ENCODE results near the gene CELA2B. TPM values are rescaled to one million over a fixed set of nuclear protein-coding genes. Genes with fewer than 3 reads are reported as not detected.
A peak's percentile ranks its signal among the peaks of the same experiment; 100 is the strongest.
"Not testable (repeated sequence)": the region's sequence is repeated elsewhere in the genome, so short reads cannot be mapped to it uniquely, and the experiment has no call there.

CELA2B gene
- polyA plus RNA-seq, 10 donors, result 1.3 to 5.5 (median 3.1) TPM

DNA sequence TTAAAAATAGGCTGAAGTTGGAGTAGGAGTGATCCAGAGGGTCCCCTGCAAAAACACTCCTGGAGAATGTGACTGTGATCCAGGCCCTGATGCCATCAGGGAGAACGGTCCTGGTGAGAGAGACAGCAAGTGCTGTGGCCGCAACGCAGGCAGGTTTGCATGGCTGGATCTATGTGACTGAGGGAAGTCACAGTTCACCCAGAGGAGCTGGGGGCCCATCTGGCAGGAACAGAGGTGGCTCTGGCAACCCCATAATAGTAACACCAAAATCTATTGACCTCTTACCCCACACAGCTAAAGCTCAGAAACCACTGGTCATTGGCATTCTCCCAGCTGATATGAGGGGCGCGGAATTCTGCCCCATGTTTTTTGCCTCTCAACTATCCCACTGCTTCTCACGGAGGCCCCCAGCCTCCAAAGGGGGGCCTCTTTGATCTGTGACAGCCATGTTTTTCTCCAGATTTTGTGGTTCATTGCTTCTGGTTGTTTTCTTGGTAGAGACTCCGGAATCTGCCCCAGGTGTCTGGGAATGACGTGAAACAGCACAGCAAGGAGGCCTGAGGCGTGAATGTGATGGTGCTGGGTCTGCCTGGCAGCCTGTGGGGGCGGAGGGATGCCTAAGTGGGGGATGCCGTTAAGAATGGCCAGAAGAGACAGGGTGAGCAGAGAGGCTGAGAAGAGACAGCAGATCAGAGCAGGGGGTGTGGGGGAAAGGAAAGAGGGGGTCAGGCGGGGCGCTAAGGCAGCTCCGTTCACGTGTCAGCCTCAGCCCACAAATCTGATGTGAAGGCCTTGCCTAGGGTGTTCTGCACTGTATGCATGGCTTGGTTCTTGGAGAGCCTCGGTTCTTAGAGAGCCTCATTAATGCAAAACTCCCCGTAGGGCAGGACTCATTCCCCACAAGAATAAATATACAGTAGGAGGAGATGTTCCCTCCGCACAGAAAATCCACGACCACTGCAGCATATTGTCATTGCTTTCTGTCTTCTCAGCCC lies 24.6 kb downstream of the CELA2B start:
- DNase-seq, result no peak

DNA sequence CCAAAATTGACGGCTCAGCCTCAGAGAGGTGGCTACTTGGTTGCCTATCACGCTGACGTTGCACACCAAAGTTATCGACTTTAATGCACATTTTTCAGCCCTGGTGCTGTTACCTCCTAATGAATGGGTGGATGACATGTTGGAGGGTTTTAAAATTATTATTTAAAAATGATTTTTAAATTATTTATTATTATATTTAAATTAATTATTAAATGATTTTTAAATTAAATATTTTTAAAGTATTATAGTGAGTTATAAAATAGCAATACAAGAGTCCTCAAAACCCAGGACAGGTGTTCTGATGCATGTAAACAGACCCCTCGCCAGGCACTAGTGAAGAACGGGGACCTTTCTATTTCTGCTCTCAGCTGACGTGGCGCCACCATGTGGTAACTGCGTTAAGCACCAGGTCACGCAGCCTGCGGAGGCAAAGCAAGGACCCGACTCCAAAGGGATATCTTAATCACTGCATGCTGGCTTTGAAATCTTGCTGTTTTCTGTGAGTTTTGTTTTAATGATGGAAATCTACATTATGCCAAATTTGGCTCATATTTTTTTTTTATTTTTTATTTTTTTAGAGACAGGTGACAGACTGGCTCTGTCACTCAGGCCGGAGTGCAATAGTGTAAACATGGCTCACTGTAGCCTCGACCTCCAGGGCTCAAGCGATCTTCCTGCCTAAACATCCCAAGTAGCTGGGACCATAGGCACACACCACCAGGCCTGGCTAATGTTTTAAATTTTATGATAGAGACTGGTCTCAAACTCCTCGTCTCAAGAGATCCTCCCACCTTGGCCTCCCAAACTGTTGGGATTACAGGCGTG lies 25.5 kb downstream of the CELA2B start:
- DNase-seq, result peak in 1 of 3 donors; percentile 30

DNA sequence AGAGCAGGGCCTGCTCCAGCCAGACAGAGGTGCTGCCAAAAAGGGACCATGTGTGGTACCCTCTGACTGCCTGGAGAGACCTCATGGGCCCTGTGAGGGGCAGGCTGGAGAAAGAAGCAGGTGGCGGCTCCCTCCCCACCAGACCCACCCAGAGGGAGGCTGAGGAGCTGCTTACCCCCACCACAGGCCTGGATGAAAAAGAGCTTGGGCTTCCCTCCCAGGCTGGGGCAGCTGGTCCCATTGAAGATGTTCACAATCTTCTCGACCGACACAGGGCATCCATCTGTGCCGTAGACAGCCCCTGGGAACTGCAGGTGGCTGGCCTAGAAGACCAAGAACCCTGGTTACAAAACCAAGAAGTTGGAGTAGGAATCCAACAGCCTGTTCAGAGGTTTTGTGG lies 28.5 kb downstream of the CELA2B start:
- no peak for DNase-seq

DNA sequence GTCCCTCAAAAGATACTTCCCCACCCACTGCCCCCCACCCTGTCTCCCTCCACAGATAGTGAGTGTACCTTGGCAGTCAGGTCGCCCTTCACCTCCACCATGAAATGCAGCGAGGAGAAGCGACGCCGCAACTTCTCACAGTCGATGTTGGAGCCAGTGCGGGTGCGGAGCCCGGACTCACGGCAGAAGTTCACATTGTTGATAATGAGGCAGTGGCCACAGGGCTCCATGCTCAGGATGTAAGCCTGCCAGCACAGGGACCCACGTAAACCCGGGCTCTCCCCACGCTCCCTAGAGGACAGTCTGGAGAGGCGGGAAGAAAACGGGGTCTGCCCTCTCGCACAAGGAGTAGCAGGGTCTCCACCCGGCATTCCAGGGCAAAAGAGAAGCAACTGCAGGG lies 30.9 kb downstream of the CELA2B start:
- DNase-seq, result no peak

DNA sequence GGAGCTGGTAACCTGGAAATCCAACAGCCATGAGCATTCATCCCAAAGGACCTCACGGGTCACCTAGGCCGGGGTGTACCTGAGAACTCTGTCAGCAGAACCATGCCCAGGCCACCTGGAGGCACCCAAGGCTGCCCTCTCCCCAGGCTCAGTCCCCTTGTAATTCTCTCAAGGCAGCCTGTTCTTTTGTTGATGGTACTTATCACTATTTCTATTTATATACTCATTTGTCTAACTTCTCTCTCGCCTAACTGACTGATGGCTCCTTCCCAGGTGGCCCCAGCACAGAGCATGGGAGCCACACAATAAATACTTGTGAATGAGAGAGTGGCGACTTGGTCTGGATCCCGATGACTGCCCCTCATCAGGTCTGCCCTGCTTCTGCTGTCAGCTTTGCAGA lies 31.4 kb downstream of the CELA2B start:
- DNase-seq, result no peak

DNA sequence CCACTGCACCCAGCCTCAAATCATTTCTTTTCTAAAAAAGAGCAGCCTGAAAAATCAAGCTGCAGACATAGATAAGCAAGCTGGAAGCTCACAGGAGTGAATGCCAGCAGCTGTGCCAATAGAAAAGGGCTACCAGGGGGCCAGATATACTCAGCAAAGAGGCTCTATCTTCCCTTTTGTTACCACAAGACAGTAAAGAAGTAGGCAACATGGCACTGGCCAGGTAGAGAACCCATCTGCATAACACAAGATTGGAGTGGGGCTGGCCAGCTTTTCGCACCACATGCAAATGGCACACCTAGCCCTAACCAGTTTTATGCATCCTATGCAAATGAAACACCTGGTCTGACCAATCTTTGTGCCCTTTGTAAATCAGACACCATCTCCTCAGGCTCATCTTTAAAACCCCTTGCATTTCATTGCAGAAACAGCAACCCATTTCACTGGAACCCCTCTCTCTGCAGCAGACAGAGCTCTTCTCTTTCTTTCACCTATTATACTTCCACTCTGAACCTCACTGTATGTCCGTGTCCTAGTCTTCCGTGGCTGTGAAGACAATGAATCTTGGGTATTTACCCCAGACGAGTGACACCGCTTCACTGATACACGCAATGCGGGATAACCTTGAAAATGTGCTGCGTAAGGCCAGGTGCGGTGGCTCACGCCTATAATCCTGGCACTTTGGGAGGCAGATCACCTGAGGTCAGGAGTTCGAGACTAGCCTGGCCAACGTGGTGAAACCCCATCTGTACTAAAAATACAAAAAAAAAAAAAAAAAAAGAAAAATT lies 33.0 kb downstream of the CELA2B start:
- DNase-seq, result no peak

DNA sequence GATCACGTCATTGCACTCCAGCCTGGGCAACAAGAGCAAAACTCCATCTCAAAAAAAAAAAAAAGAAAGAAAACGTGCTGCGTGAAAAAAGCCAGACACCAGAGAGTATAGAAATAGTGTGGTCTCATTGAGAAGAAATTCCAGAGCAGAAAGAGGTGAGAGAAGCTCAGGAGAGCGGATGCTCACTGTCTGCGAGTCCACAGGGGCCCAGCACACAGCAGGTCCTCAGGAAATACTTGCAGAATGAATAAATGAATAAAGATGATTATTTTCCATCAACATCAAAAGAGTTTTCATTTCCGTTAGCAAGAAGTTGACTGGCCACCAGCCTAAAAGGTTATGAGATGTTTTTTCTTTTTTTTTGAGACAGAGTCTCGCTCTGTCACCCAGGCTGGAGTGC lies 33.7 kb downstream of the CELA2B start:
- no peak for DNase-seq

DNA sequence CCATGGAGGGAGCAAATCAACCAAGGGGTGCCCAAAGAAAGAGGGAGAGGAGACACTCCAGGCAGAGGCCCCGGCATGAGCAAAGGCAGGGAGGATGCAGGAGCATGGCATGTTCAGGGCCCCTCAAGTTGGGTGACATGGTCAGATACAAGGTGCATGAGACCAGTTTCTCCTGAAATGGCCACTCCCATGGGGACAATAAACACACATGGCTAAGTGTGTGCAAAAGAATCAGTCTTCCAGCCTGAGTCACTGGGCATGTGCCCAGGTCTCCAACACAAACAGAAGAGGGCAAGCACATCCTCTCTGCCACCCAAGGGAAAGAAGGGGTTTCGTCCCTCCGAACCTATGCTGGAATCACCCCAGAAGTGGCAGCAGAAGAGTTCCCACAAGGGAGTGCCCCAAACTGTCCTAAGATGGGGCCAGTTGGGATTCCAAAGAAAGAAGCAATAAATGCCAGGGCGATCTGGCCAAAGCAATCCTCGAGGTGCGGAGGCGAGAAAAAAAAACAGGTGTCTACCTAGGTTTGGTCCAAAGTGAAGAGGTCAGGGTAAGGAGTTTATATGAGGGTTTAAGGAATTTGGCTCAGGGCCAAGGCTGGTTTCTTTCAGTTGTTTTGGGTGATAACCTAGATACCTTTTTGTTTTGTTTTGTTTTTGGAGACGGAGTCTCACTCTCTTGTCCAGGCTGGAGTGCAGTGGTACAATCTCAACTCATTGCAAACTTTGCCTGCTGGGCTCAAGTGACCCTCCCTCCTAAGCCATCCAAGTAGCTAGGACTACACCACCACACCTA lies 34.9 kb downstream of the CELA2B start:
- no peak for DNase-seq

DNA sequence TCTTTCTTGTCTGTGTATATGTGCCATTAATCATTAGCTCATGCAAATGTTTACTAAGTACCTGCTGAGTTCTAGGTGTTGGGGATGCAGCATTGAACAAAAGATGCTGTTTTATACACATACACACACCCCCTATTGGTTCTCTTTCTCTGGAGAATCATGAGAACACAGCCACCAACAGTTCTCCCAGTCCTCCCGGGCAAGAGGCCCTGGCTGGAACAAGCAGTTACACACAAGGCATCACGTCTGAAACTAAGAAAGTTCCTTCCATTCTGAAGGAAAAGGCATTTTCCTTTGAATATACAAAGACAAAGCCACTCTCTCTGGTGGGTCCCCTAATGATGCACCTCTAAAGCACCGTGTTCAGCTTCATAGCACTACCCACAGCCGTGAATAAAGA lies 37.3 kb downstream of the CELA2B start:
- no peak for DNase-seq

DNA sequence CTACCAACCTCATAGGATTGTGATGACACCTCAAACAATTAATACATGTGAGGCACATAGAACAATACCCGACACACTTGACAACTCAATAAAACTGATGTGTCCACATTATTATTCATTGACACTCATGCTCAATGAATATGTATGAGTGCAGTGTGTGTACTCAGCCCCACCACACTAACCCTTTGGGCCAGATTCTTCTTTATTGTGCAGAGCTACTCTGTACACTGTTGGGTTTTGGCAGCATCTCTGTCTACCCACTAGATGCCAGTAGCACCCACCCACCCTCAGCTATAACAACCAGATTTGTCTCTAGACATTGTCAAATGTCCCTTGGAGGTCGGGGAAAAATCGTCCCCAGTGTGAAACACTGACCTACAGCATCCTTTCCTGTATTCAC lies 38.0 kb downstream of the CELA2B start:
- DNase-seq, result no peak

DNA sequence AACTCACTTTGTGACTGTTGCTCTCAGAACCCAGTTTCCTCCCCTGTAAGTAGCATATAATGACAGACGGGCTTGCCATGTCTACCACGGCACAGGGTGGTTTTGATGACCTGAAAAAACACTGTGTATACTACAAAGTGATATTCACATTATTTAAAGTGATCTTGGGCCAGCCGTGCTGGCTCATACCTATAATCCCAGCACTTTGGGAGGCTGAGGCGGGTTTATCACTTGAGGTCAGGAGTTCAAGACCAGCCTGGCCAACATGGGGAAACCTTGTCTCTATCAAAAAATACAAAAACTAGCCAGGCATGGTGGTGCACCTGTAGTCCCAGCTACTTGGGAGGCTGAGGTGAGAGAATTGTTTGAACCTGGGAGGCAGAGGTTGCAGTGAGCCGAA lies 38.7 kb downstream of the CELA2B start:
- DNase-seq, result not testable (repeated sequence)

DNA sequence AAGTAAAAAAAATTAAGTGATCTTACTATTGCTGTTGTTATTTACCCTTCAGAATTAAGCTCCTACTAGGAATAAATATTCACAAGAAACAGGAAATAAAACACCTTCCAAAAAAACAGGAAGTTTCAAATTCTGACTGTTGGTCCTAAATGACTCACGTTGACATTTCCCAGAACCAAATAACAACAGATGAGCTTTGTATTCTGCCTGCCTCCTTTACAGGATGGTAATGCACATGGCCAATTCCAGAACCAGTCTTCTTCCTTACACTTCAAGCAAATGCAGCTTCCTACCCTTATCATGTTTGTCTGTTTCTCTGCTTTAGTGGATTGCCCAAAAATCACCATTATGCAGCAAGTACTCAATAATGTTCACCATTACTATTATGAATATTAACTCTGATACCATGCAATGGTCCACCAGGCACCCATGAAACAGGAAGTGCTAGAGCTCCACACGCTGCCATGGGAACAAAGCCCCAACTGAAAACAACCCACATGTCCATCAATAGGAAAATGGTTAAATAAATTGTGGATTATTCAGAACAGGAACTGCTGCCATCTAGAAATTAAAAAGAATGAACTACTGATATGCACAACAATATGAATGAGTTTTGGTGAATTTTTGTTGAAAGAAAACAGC lies 39.2 kb downstream of the CELA2B start:
- no peak for DNase-seq

DNA sequence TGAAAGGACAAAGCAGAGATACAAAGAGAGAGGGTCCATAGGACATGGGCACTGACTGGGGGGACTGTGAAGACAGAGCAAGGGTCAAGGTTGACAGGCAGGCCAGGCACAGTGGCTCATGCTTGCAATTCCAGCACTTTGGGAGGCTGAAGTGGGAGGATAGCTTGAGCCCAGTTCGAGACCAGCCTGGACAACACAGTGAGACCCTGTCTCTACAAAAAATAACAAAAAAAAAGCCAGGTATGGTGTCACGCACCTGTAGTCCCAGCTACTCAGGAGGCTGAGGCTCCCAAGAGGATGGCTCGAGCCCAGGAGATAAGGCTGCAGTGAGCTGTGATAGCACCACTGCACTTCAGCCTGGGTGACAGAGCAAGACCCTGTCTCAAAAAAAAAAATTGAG lies 43.7 kb downstream of the CELA2B start:
- no peak for DNase-seq

DNA sequence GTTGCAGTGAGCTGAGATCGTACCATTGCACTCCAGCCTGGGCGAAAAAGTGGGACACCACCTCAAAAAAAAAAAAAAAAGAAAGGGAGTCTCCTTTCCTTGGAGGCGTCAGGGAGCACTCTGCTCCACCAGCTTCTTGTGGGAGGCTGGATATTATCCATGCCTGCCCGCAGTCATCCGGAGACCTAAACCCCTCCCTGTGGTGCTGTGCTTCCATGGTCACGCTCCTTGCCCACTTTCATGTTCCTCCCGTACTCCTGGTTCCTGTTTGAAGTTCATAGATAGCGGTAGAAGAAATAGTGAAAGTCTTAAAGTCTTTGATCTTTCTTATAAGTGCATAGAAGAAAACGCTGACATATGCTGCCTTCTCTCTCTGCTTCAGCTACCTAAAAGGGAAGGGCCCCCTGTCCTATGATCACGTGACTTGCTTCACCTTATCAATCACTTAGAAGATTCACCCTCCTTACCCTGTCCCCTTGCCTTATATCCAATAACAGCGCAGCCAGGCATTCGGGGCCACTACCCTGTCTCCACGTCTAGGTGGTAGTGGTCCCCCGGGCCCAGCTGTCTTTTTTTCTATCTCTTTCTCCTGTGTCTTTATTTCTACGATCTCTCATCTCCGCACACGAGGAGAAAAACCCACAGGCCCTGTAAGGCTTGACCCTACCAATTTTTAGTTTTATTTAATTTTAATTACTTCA lies 45.5 kb downstream of the CELA2B start:
- DNase-seq, result not testable (repeated sequence)

DNA sequence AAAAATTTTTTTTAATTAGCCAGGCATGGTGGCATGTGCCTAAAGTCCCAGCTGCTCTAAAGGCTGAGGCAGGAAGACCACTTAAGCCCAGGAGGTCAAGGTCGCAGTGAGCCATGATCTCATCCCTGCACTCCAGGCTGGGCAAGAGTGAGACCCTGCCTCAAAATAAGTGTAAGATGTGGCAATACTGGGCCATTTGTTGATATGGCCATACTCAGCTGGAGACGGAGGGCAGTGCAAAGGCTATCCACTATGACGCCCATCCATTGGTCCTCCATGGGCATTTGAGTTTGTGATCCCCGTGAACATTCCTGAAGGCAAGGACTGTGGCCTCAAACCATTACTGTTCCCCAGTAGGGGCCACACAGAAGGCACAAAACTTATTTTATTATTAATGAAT lies 46.6 kb downstream of the CELA2B start:
- DNase-seq, result no peak

DNA sequence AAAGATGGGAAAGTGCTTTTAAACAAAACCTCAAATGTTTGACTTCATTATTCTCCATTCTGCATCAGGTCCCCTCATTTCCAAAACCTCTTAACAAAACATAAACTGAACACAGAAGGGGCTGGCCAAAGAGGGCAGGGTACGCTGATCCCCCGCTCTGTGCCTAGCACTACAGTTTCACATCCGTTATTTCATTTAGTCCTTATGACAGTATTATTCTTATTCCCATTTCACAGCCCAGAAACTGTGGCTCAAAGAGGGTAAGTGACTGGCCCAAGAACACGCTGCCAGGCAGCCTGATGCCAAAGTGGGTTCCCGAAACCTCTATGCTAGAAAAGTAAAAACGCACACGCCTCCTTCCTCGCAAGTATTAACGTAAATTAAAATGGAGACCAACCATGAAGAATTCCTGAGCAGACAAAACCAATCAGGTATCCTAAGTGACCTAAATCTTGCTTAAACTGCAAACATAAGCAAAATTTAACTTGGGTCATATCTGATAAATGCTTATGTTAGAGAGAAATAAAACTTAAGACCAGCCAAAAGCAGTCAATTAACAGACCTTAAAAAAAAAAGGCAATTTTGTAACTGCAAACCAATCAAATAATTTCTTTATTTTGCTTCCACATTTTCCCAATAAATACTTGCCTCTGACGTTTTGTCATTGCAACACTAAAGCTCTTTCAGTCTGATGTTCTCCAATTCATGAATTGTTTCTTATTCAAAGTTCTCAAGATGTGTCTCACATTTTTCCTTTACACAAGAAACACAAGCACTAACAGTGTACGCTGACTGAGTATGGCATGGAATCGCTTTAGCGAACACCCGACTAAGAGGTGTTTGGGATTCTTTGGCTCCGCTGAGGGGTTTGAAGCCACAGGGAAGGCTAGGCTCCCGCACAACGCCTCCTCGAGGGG lies 47.5 kb downstream of the CELA2B start:
- peak in 2 of 3 donors; percentile 17 to 27 for DNase-seq

DNA sequence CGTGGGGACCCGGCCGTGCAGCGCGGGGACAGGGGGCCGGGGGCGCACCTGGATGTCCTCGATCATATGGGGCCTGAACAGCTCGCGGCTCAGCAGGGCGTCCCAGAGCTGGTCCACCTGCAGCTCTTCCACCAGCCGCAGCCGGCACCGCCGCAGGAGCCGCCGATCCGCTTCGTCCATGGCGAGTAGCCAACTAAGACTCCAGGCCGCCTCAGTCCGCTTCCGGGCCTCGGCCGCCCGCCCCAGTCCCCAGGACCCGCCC lies 48.0 kb downstream of the CELA2B start, which contains the start of gene CASP9:
Gene CASP9 (minus strand): TSS at position 195 of the 262 bp plus-strand sequence. CDS start 15 bp downstream, at position 180.
- DNase-seq, result no peak

DNA sequence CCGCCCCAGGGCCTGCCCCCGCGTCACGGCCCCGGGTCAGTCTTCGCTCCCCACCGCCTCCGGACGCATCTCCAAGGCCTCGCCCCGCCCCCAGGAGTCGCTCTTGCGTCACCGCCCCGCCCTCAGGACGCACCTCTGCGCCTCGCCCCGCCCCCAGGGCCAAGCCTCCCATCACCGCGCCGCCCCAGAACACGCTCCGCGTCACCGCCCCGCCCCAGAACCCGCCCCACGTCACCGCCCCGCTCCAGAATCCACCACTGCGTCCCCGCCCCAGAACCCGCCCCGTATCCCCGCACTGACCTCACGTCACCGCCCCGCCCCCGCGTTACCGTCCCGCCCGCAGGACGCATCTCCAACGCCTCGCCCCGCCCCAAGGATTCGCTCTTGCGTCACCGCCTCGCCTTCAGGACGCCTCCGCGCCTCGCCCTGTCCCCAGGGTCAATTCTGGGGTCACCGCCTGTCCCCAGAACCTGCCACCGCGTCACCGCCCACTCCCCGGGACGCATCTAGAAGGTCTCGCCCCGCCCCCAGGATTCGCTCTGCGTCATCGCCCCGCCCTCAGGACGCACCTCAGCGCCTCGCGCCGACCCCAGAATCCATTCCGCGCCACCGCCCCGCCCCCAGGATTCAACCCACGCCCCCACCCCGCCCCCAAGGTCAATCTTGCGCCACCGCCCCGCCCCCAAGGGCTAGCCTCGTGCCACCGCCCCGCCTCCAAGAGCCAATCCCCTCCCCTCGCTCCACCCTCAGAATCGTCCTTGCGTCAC lies 48.6 kb downstream of the CELA2B start:
- DNase-seq, result peak; percentile 98 to 99 (median 99)
